CMK (cell line): ENCODE measurements around the gene SPTBN4.
"Not testable (repeated sequence)": the region's sequence is repeated elsewhere in the genome, so short reads cannot be mapped to it uniquely, and the experiment has no call there.

Experiments
- DNase-seq: peaks from one replicate; pipeline ENCODE4 v3.0.0-alpha.2; 2010; ENCODE audit warnings: low read depth

The SPTBN4 gene

GRCh38 chr19:40588926-40589569, 122.2 kb downstream of the SPTBN4 start:
- no peak for DNase-seq

- DNase-seq, result no peak
Measured at GRCh38 chr19:40589591-40590429, 123.0 kb downstream of the SPTBN4 start.

- DNase-seq, result no peak
Measured at GRCh38 chr19:40590464-40591265, 123.9 kb downstream of the SPTBN4 start.

GRCh38 chr19:40591724-40592123, 124.9 kb downstream of the SPTBN4 start:
- DNase-seq, result not testable (repeated sequence)

GRCh38 chr19:40592170-40592569, 125.4 kb downstream of the SPTBN4 start:
- DNase-seq, result no peak

- no peak for DNase-seq
Measured at GRCh38 chr19:40594255-40594654, 127.5 kb downstream of the SPTBN4 start.

- no peak for DNase-seq
Measured at GRCh38 chr19:40594657-40595091, 127.9 kb downstream of the SPTBN4 start.

- no peak for DNase-seq
Measured at GRCh38 chr19:40596608-40597328, 130.0 kb downstream of the SPTBN4 start.

- no peak for DNase-seq
Measured at GRCh38 chr19:40597329-40597838, 130.6 kb downstream of the SPTBN4 start.

GRCh38 chr19:40598121-40598917, 131.5 kb downstream of the SPTBN4 start:
- no peak for DNase-seq

GRCh38 chr19:40598918-40599307, 132.1 kb downstream of the SPTBN4 start:
- no peak for DNase-seq

GRCh38 chr19:40599331-40599901, 132.6 kb downstream of the SPTBN4 start:
- DNase-seq, result no peak

GRCh38 chr19:40599902-40600569, 133.2 kb downstream of the SPTBN4 start:
- DNase-seq, result no peak

GRCh38 chr19:40600570-40601133, 133.9 kb downstream of the SPTBN4 start:
- no peak for DNase-seq

- DNase-seq, result no peak
Measured at GRCh38 chr19:40601134-40601974, 134.6 kb downstream of the SPTBN4 start, which contains the start of gene LTBP4. Gene LTBP4 (plus strand): TSS chr19:40601369. CDS start chr19:40601388, 19 bp downstream.

GRCh38 chr19:40603071-40603388, 136.2 kb downstream of the SPTBN4 start:
- DNase-seq, result no peak

- DNase-seq, result peak; percentile 96
Measured at GRCh38 chr19:40603389-40604170, 136.8 kb downstream of the SPTBN4 start.

GRCh38 chr19:40604171-40604646, 137.4 kb downstream of the SPTBN4 start:
- no peak for DNase-seq
